HEK293 (cell line): ENCODE measurements around the gene SCAF1.

Experiments used
- CTCF ChIP-seq: fragments of 450-650 bp; formaldehyde crosslinking; IDR thresholded peaks from 2 replicates; pipeline ENCODE4 v1.5.1; 2016; ENCODE audit warnings: missing biosample characterization, missing genetic modification characterization
- GLIS1 ChIP-seq: fragments of 450-650 bp; formaldehyde crosslinking; IDR thresholded peaks from 2 replicates; pipeline ENCODE4 v1.5.1; 2016; ENCODE audit warnings: missing biosample characterization, missing genetic modification characterization
- HOXA7 ChIP-seq: sonication (generic); formaldehyde crosslinking; IDR thresholded peaks from 2 replicates; pipeline ENCODE4 v1.8.1; 2022; ENCODE audit warnings: missing genetic modification reagents, borderline replicate concordance
- SP2 ChIP-seq: fragments of 450-650 bp; formaldehyde crosslinking; IDR thresholded peaks from 2 replicates; pipeline ENCODE4 v1.5.1; 2016; ENCODE audit warnings: missing biosample characterization, missing genetic modification characterization
- SP3 ChIP-seq: fragments of 450-650 bp; formaldehyde crosslinking; IDR thresholded peaks from 2 replicates; pipeline ENCODE4 v1.5.1; 2016; ENCODE audit warnings: missing biosample characterization, missing genetic modification characterization
- WT1 ChIP-seq: fragments of 450-650 bp; formaldehyde crosslinking; IDR thresholded peaks from 2 replicates; pipeline ENCODE4 v1.5.1; 2016; ENCODE audit warnings: missing biosample characterization, missing genetic modification characterization
- ZBTB11 ChIP-seq: fragments of 450-650 bp; formaldehyde crosslinking; conservative IDR thresholded peaks from 2 replicates; pipeline ENCODE4 v1.5.1; 2016; ENCODE audit warnings: low read depth, missing biosample characterization, missing genetic modification characterization
- ZBTB26 ChIP-seq: fragments of 450-650 bp; formaldehyde crosslinking; optimal IDR thresholded peaks from 2 replicates; pipeline ENCODE3; 2016; ENCODE audit warnings: missing biosample characterization, mild to moderate bottlenecking, missing genetic modification characterization
- ZBTB49 ChIP-seq: fragments of 450-650 bp; formaldehyde crosslinking; IDR thresholded peaks from 2 replicates; pipeline ENCODE4 v1.5.1; 2016; ENCODE audit warnings: missing biosample characterization, missing genetic modification characterization, low read depth
- ZFP69B ChIP-seq: fragments of 450-650 bp; formaldehyde crosslinking; IDR thresholded peaks from 2 replicates; pipeline ENCODE4 v1.5.1; 2016; ENCODE audit warnings: missing biosample characterization, missing genetic modification characterization
- ZNF121 ChIP-seq: fragments of 450-650 bp; formaldehyde crosslinking; IDR thresholded peaks from 2 replicates; pipeline ENCODE4 v1.5.1; 2016; ENCODE audit warnings: missing biosample characterization, missing genetic modification characterization
- ZNF132 ChIP-seq: fragments of 450-650 bp; formaldehyde crosslinking; IDR thresholded peaks from 2 replicates; pipeline ENCODE4 v1.5.1; 2017; ENCODE audit warnings: missing biosample characterization, missing genetic modification characterization, borderline replicate concordance
- ZNF146 ChIP-seq: fragments of 450-650 bp; formaldehyde crosslinking; IDR thresholded peaks from 2 replicates; pipeline ENCODE4 v1.5.1; 2016; ENCODE audit warnings: missing biosample characterization, missing genetic modification characterization
- ZNF223 ChIP-seq: fragments of 450-650 bp; formaldehyde crosslinking; IDR thresholded peaks from 2 replicates; pipeline ENCODE4 v1.5.1; 2016; ENCODE audit warnings: missing biosample characterization, missing genetic modification characterization
- ZNF302 ChIP-seq: fragments of 450-650 bp; formaldehyde crosslinking; IDR thresholded peaks from 2 replicates; pipeline ENCODE4 v1.5.1; 2016; ENCODE audit warnings: missing biosample characterization, missing genetic modification characterization, low read depth
- ZNF324 ChIP-seq: fragments of 450-650 bp; formaldehyde crosslinking; IDR thresholded peaks from 2 replicates; pipeline ENCODE4 v1.5.1; 2016; ENCODE audit warnings: missing biosample characterization, missing genetic modification characterization
- ZNF354C ChIP-seq: fragments of 450-650 bp; formaldehyde crosslinking; IDR thresholded peaks from 2 replicates; pipeline ENCODE4 v1.5.1; 2016; ENCODE audit warnings: missing biosample characterization, missing genetic modification characterization, low read depth, borderline replicate concordance
- ZNF398 ChIP-seq: fragments of 450-650 bp; formaldehyde crosslinking; IDR thresholded peaks from 2 replicates; pipeline ENCODE4 v1.5.1; 2017; ENCODE audit warnings: missing biosample characterization, missing genetic modification characterization
- ZNF501 ChIP-seq: fragments of 450-650 bp; formaldehyde crosslinking; IDR thresholded peaks from 2 replicates; pipeline ENCODE4 v1.5.1; 2016; ENCODE audit warnings: missing biosample characterization, missing genetic modification characterization
- ZNF555 ChIP-seq: fragments of 450-650 bp; formaldehyde crosslinking; conservative IDR thresholded peaks from 2 replicates; pipeline ENCODE4 v1.5.1; 2017; ENCODE audit warnings: missing biosample characterization, mild to moderate bottlenecking, missing genetic modification characterization, inconsistent platforms
- ZNF610 ChIP-seq: fragments of 450-650 bp; formaldehyde crosslinking; IDR thresholded peaks from 2 replicates; pipeline ENCODE4 v1.5.1; 2016; ENCODE audit warnings: missing biosample characterization, missing genetic modification characterization, borderline replicate concordance
- ZNF664 ChIP-seq: fragments of 450-650 bp; formaldehyde crosslinking; IDR thresholded peaks from 2 replicates; pipeline ENCODE4 v1.5.1; 2016; ENCODE audit warnings: missing biosample characterization, missing genetic modification characterization
- ZNF76 ChIP-seq: fragments of 450-650 bp; formaldehyde crosslinking; IDR thresholded peaks from 2 replicates; pipeline ENCODE4; 2016; ENCODE audit warnings: low read depth, missing biosample characterization, missing genetic modification characterization, borderline replicate concordance
- ZNF768 ChIP-seq: fragments of 450-650 bp; formaldehyde crosslinking; IDR thresholded peaks from 2 replicates; pipeline ENCODE4 v1.5.1; 2018; ENCODE audit warnings: missing biosample characterization, mild to moderate bottlenecking, missing genetic modification characterization
- ZSCAN18 ChIP-seq: fragments of 450-650 bp; formaldehyde crosslinking; IDR thresholded peaks from 2 replicates; pipeline ENCODE4 v1.5.1; 2016; ENCODE audit warnings: missing biosample characterization, missing genetic modification characterization
- ZSCAN23 ChIP-seq: fragments of 450-650 bp; formaldehyde crosslinking; IDR thresholded peaks from 2 replicates; pipeline ENCODE4 v1.5.1; 2016; ENCODE audit warnings: missing biosample characterization, missing genetic modification characterization

Gene SCAF1

GRCh38 chr19:49664171-49665035 is 22.4 kb downstream of the SCAF1 start (continued):
- no peak for TF ChIP-seq ZBTB49 (tag by site-specific recombination)
- TF ChIP-seq ZNF302 (tag by site-specific recombination), result no peak
- peak; percentile 57; the same call in 1 of the 2 replicates for TF ChIP-seq GLIS1
- peak; percentile 83; the same call in 1 of the 2 replicates for TF ChIP-seq ZNF76
- TF ChIP-seq ZFP69B (tag by site-specific recombination), result peak; percentile 99
- TF ChIP-seq ZNF354C (tag by site-specific recombination), result no peak
- TF ChIP-seq ZSCAN23 (tag by site-specific recombination), result no peak
- no peak for TF ChIP-seq ZNF398 (tag by site-specific recombination)
- TF ChIP-seq ZNF146 (tag by site-specific recombination), result no peak
- no peak for TF ChIP-seq ZNF132 (tag by site-specific recombination)
- no peak for TF ChIP-seq ZSCAN18 (tag by site-specific recombination)
- peak; percentile 85 for TF ChIP-seq ZBTB11 (tag by site-specific recombination)
- TF ChIP-seq SP3 (tag by site-specific recombination), result peak; percentile 85
- TF ChIP-seq ZNF121 (tag by site-specific recombination), result peak; percentile 86
- TF ChIP-seq CTCF, result peak; percentile 30; the same call in 1 of the 2 replicates
- no peak for TF ChIP-seq ZNF768
- TF ChIP-seq ZBTB26 (tag by site-specific recombination), result peak; percentile 76
- TF ChIP-seq WT1 (tag by site-specific recombination), result 0 out of 2 replicates have a peak, but pooled peaks have one; percentile 25
- no peak for TF ChIP-seq ZNF610
- TF ChIP-seq ZNF555 (tag by site-specific recombination), result no peak
- TF ChIP-seq ZNF324 (tag by site-specific recombination), result no peak
- peak; percentile 88 for TF ChIP-seq SP2 (tag by site-specific recombination)
- no peak for TF ChIP-seq ZNF664
- no peak for TF ChIP-seq HOXA7
- no peak for TF ChIP-seq ZNF223
- TF ChIP-seq ZNF501 (tag by site-specific recombination), result no peak
